ENCODE measurements around the gene SIDT1.

The SIDT1 gene

GRCh38 chr3:113531826-113532697 is at the start of gene SIDT1:
TSS of gene SIDT1 (plus strand) at chr3:113532555. CDS start at chr3:113533022, 467 bp downstream.
- DNase-seq, result peak; percentile 13 to 86 (median 68)

GRCh38 chr3:113485161-113485609 is 47.2 kb upstream of the SIDT1 start:
- no peak for DNase-seq

- DNase-seq, result peak in 1 of 3 experiments; percentile 40
These were observed 37.3 kb upstream of the SIDT1 start for GRCh38 chr3:113495035-113495434.

- no peak for DNase-seq
These were observed 35.4 kb upstream of the SIDT1 start for GRCh38 chr3:113496924-113497323.

GRCh38 chr3:113498221-113499005 is 33.9 kb upstream of the SIDT1 start:
- no peak for DNase-seq

- DNase-seq, result no peak
These were observed 33.3 kb upstream of the SIDT1 start for GRCh38 chr3:113499081-113499480.

- DNase-seq, result no peak
These were observed 30.8 kb upstream of the SIDT1 start for GRCh38 chr3:113501597-113501996.

- DNase-seq, result no peak
These were observed 26.5 kb upstream of the SIDT1 start for GRCh38 chr3:113505867-113506266.

- no peak for DNase-seq
These were observed 24.8 kb upstream of the SIDT1 start for GRCh38 chr3:113507501-113508067.

- DNase-seq, result no peak
These were observed 23.4 kb upstream of the SIDT1 start for GRCh38 chr3:113508966-113509365.

- DNase-seq, result no peak
These were observed 18.0 kb upstream of the SIDT1 start for GRCh38 chr3:113514265-113514769.

GRCh38 chr3:113516115-113516505 is 16.2 kb upstream of the SIDT1 start:
- peak in 2 of 3 experiments; percentile 46 to 65 for DNase-seq

GRCh38 chr3:113521981-113522380 is 10.4 kb upstream of the SIDT1 start:
- DNase-seq, result no peak

GRCh38 chr3:113523241-113523640 is 9.1 kb upstream of the SIDT1 start:
- no peak for DNase-seq

GRCh38 chr3:113532698-113533533 is 561 bp downstream of the SIDT1 start:
- peak in 2 of 3 experiments; percentile 74 to 81 for DNase-seq

- peak in 2 of 3 experiments; percentile 57 to 64 for DNase-seq
These were observed 1.2 kb downstream of the SIDT1 start for GRCh38 chr3:113533534-113533892.

- DNase-seq, result peak in 2 of 3 experiments; percentile 32 to 41
These were observed 2.0 kb downstream of the SIDT1 start for GRCh38 chr3:113534365-113534764.

- DNase-seq, result no peak
These were observed 3.5 kb downstream of the SIDT1 start for GRCh38 chr3:113535898-113536297.

- DNase-seq, result no peak
These were observed 4.3 kb downstream of the SIDT1 start for GRCh38 chr3:113536627-113537101.

- no peak for DNase-seq
These were observed 4.8 kb downstream of the SIDT1 start for GRCh38 chr3:113537155-113537554.

GRCh38 chr3:113541519-113541918 is 9.2 kb downstream of the SIDT1 start:
- DNase-seq, result no peak

GRCh38 chr3:113545594-113545993 is 13.2 kb downstream of the SIDT1 start:
- DNase-seq, result no peak

All from NCI-H1417 (cell line).